GM23248 (cell line): Measurements from ENCODE around the gene AFF3. TPM values are rescaled to one million over a fixed set of nuclear protein-coding genes. Genes with fewer than 3 reads are reported as not detected.

Experiments used
- DNase-seq: peaks from one replicate; pipeline ENCODE4 v3.0.0-alpha.2; 2015
- H2AFZ ChIP-seq: fragments of 200-600 bp; sonication (generic); 2 replicates; pipeline ENCODE4 v1.6.1; 2016; ENCODE audit warnings: antibody characterized with exemption
- H3F3A ChIP-seq: fragments of 200-600 bp; sonication (generic); 2 replicates; pipeline ENCODE4 v1.6.1; 2016; ENCODE audit warnings: mild to moderate bottlenecking, antibody characterized with exemption, mixed run types; ENCODE audit not compliant: insufficient read depth
- H3K27ac ChIP-seq: fragments of 200-600 bp; sonication (generic); 2 replicates; pipeline ENCODE4 v1.5.1; 2016; ENCODE audit warnings: mild to moderate bottlenecking
- H3K27me3 ChIP-seq: fragments of 200-600 bp; sonication (generic); replicated peaks from 2 replicates; pipeline ENCODE4 v1.6.1; 2016; ENCODE audit warnings: mild to moderate bottlenecking; ENCODE audit not compliant: insufficient read depth
- H3K36me3 ChIP-seq: fragments of 200-600 bp; sonication (generic); 2 replicates; pipeline ENCODE4 v1.6.1; 2016; ENCODE audit warnings: low read depth, mild to moderate bottlenecking
- H3K4me1 ChIP-seq: fragments of 200-600 bp; sonication (generic); 2 replicates; pipeline ENCODE4 v1.6.1; 2016; ENCODE audit warnings: mild to moderate bottlenecking; ENCODE audit not compliant: insufficient read depth
- H3K4me2 ChIP-seq: fragments of 200-600 bp; sonication (generic); one replicate; pipeline ENCODE4 v1.6.1; 2016; ENCODE audit warnings: mild to moderate bottlenecking; ENCODE audit not compliant: unreplicated experiment
- H3K4me3 ChIP-seq: fragments of 200-600 bp; sonication (generic); 2 replicates; pipeline ENCODE4 v1.5.1; 2016; ENCODE audit warnings: mild to moderate bottlenecking
- H3K79me2 ChIP-seq: fragments of 200-600 bp; sonication (generic); 2 replicates; pipeline ENCODE4 v1.6.1; 2016; ENCODE audit warnings: mild to moderate bottlenecking; ENCODE audit not compliant: insufficient read depth
- H3K9ac ChIP-seq: fragments of 200-600 bp; sonication (generic); 2 replicates; pipeline ENCODE4 v1.6.1; 2016; ENCODE audit warnings: mild to moderate bottlenecking
- H3K9me2 ChIP-seq: fragments of 200-600 bp; sonication (generic); 2 replicates; pipeline ENCODE4 v1.6.1; 2016; ENCODE audit warnings: mixed run types, mild to moderate bottlenecking, moderate library complexity; ENCODE audit not compliant: insufficient read depth
- H3K9me3 ChIP-seq: fragments of 200-600 bp; sonication (generic); one replicate; pipeline ENCODE4 v1.6.1; 2017; ENCODE audit warnings: low read depth
- H4K20me1 ChIP-seq: fragments of 200-600 bp; sonication (generic); 2 replicates; pipeline ENCODE4 v1.6.0; 2016; ENCODE audit not compliant: insufficient read depth
- EZH2 ChIP-seq: fragments of 200-600 bp; sonication (generic); IDR thresholded peaks from 2 replicates; pipeline ENCODE4 v1.6.1; 2018; ENCODE audit warnings: antibody characterized with exemption, mild to moderate bottlenecking; ENCODE audit not compliant: insufficient read depth, poor library complexity, severe bottlenecking
- EZH2phosphoT487 ChIP-seq: fragments of 200-600 bp; sonication (generic); IDR thresholded peaks from 2 replicates; pipeline ENCODE4 v1.6.1; 2018; ENCODE audit warnings: antibody characterized with exemption, moderate library complexity, mild to moderate bottlenecking, low read depth; ENCODE audit not compliant: insufficient read depth
- WGBS, 2 experiments: methylation state at CpG; one replicate each; pipeline ENCODE4 v1.1.6; 2015 to 2017; ENCODE audit warnings: low lambda C conversion rate in 2 of 2, low coverage in 1 of 2; ENCODE audit errors: missing lambda C conversion rate in 2 of 2; 5-methylcytosine and 5-hydroxymethylcytosine counted together
- in situ Hi-C: fragments of 300-500 bp; cut with MboI; formaldehyde crosslinking; loops from 2 replicates; pipeline ENCODE4 v1.15.0; 2020
- polyA plus RNA-seq: library from polyadenylated mRNA; unstranded; fragments of >200 nt; fragmentation: Nextera tagmentation; extraction: Ambion mirVana; gene quantifications from 2 replicates; pipeline ENCODE4 v1.2.1, GENCODE V29; 2016
- total RNA-seq: library from RNA; depleted of rRNA; stranded (reverse); fragments of >200 nt; shearing (Covaris generic); gene quantifications from 2 replicates; pipeline ENCODE4 v1.2.3, GENCODE V29; 2014

AFF3 gene
- total and polyA plus RNA-seq, 2 experiments from 2014 or later, result 0.56 to 0.86 TPM

- TF ChIP-seq EZH2phosphoT487 (no peak), EZH2 (no peak)
- Histone ChIP-seq H3K9ac (no peak overlapping the region), H3K27me3 (peaks cover 6% of the 10 kb centered on the region; the same call in 1 of the 2 replicates), H3K4me2 (no peak overlapping the region), H3K79me2 (no peaks in the 10 kb centered on the region), H3K4me1 (no peaks in the 10 kb centered on the region), H4K20me1 (no peaks in the 10 kb centered on the region), H3K9me3 (no peaks in the 10 kb centered on the region), H3F3A (no peaks in the 10 kb centered on the region), H3K27ac (no peak overlapping the region), H3K4me3 (no peak overlapping the region), H3K9me2 (no peaks in the 10 kb centered on the region), H2AFZ (no peak overlapping the region), H3K36me3 (no peaks in the 10 kb centered on the region)
- 51 to 69% methylated on average over 3 of the region's 3 CpGs for WGBS, 2 experiments
- in situ Hi-C loops, result no loop called here
- no peak for DNase-seq
These were observed 484 bp downstream of the AFF3 start for GRCh38 chr2:100141906-100142305.

GRCh38 chr2:100140582-100140981 lies 1.8 kb downstream of the AFF3 start:
- Histone ChIP-seq H3K4me3 (no peak overlapping the region), H3K27me3 (peaks cover 6% of the 10 kb centered on the region; the same call in 1 of the 2 replicates), H3K36me3 (no peaks in the 10 kb centered on the region), H3K79me2 (no peaks in the 10 kb centered on the region), H3K9ac (no peak overlapping the region), H4K20me1 (no peaks in the 10 kb centered on the region), H3K4me1 (no peaks in the 10 kb centered on the region), H3K27ac (no peak overlapping the region), H3K9me3 (no peaks in the 10 kb centered on the region), H2AFZ (no peak overlapping the region), H3K4me2 (no peak overlapping the region), H3K9me2 (no peaks in the 10 kb centered on the region), H3F3A (no peaks in the 10 kb centered on the region)
- no peak for TF ChIP-seq EZH2phosphoT487
- TF ChIP-seq EZH2, result no peak
- in situ Hi-C loops, result no loop called here
- 63 to 66% methylated on average over 3 of the region's 3 CpGs for WGBS, 2 experiments
- no peak for DNase-seq

- no peak for TF ChIP-seq EZH2
- no peak for TF ChIP-seq EZH2phosphoT487
These were observed 4.4 kb downstream of the AFF3 start for GRCh38 chr2:100137866-100138570.

GRCh38 chr2:100137318-100137717 lies 5.1 kb downstream of the AFF3 start:
- Histone ChIP-seq H3K4me2 (no peak overlapping the region), H3F3A (no peaks in the 10 kb centered on the region), H3K27ac (no peak overlapping the region), H3K4me1 (no peaks in the 10 kb centered on the region), H3K9me2 (no peaks in the 10 kb centered on the region), H3K79me2 (no peaks in the 10 kb centered on the region), H3K27me3 (no peaks in the 10 kb centered on the region), H3K4me3 (no peak overlapping the region), H3K9ac (no peak overlapping the region), H3K36me3 (no peaks in the 10 kb centered on the region), H2AFZ (no peak overlapping the region), H4K20me1 (no peaks in the 10 kb centered on the region), H3K9me3 (no peaks in the 10 kb centered on the region)
- no peak for TF ChIP-seq EZH2
- TF ChIP-seq EZH2phosphoT487, result no peak
- no peak for DNase-seq
- WGBS, 2 experiments, result 30 to 31% methylated on average over 5 of the region's 5 CpGs
- in situ Hi-C loops, result no loop called here

More at GRCh38 chr2:100137866-100138570, 4.4 kb downstream of the AFF3 start:
- 58 to 60% methylated on average over 5 of the region's 5 CpGs for WGBS, 2 experiments
- no peak overlapping the region for H2AFZ ChIP-seq
- no peak overlapping the region for H3K9ac ChIP-seq
- H3K27ac ChIP-seq, result no peak overlapping the region
- no peak overlapping the region for H3K4me2 ChIP-seq
- H3K36me3 ChIP-seq, result no peaks in the 10 kb centered on the region
- in situ Hi-C loops, result no loop called here
- no peak overlapping the region for H3K4me3 ChIP-seq
- H4K20me1 ChIP-seq, result no peaks in the 10 kb centered on the region
- no peaks in the 10 kb centered on the region for H3K27me3 ChIP-seq
- H3K9me2 ChIP-seq, result no peaks in the 10 kb centered on the region
- no peaks in the 10 kb centered on the region for H3F3A ChIP-seq
- H3K79me2 ChIP-seq, result no peaks in the 10 kb centered on the region
- no peaks in the 10 kb centered on the region for H3K4me1 ChIP-seq
- no peak for DNase-seq
- no peaks in the 10 kb centered on the region for H3K9me3 ChIP-seq

GRCh38 chr2:100136310-100136709 lies 6.1 kb downstream of the AFF3 start:
- no peaks in the 10 kb centered on the region for H3K27me3 ChIP-seq
- no peak for DNase-seq
- no peak overlapping the region for H3K9ac ChIP-seq
- WGBS, 2 experiments, result 86 to 88% methylated on average over 4 of the region's 4 CpGs
- H3K9me3 ChIP-seq, result no peaks in the 10 kb centered on the region
- TF ChIP-seq EZH2phosphoT487 (no peak), EZH2 (no peak)
- in situ Hi-C loops, result no loop called here
- no peak overlapping the region for H3K27ac ChIP-seq
- H3K79me2 ChIP-seq, result no peaks in the 10 kb centered on the region
- H3K4me3 ChIP-seq, result no peak overlapping the region
- no peaks in the 10 kb centered on the region for H3F3A ChIP-seq
- no peak overlapping the region for H3K4me2 ChIP-seq
- H3K9me2 ChIP-seq, result no peaks in the 10 kb centered on the region
- H3K4me1 ChIP-seq, result no peaks in the 10 kb centered on the region
- H2AFZ ChIP-seq, result no peak overlapping the region
- H3K36me3 ChIP-seq, result no peaks in the 10 kb centered on the region
- no peaks in the 10 kb centered on the region for H4K20me1 ChIP-seq
